IMR-90 (cell line): ENCODE data around the gene DPH7. TPM values are rescaled to one million over a fixed set of nuclear protein-coding genes. Genes with fewer than 3 reads are reported as not detected.

ENCODE experiments used
- ATAC-seq: fragments of 200-7000 bp; cut with Tn5 transposase; 2 replicates; pipeline ENCODE4 v1.9.1; 2020; ENCODE audit warnings: low read depth, mild to moderate bottlenecking, moderate library complexity
- BruUV-seq: library from RNA; stranded (reverse); fragments of 400-500 nt; replicated peaks from 2 replicates; lab custom pipeline; 2021; lab: Mats Ljungman, UMichigan
- CTCF ChIA-PET: fragments of 300-600 bp; formaldehyde crosslinking; extraction: SDS; loops from one replicate; lab custom pipeline; 2021; ENCODE audit warnings: antibody characterized with exemption; lab: Yijun Ruan, JAX
- POLR2A ChIA-PET: fragments of 300-600 bp; sonication (Branson Sonifier 250); formaldehyde crosslinking; loops from one replicate; lab custom pipeline; 2022; ENCODE audit warnings: antibody characterized with exemption; ENCODE audit not compliant: unreplicated experiment; lab: Charles Lee
- DNase-seq: peaks from one replicate; pipeline ENCODE4 v3.0.0; 2013
- H2AFZ ChIP-seq: replicated peaks from 2 replicates; pipeline ENCODE3; 2013; ENCODE audit warnings: low read length, mild to moderate bottlenecking; ENCODE audit not compliant: poor library complexity
- H2AK5ac ChIP-seq: 2 replicates; pipeline ENCODE4 v1.6.1; 2013; ENCODE audit warnings: low read depth, low read length, inconsistent platforms
- H2AK9ac ChIP-seq: replicated peaks from 2 replicates; pipeline ENCODE3; 2013; ENCODE audit warnings: mild to moderate bottlenecking, low read depth, low read length, moderate library complexity; ENCODE audit not compliant: poor library complexity
- H2BK120ac ChIP-seq: 2 replicates; pipeline ENCODE4 v1.6.1; 2013; ENCODE audit warnings: low read depth, low read length, inconsistent platforms
- H2BK15ac ChIP-seq: 3 replicates; pipeline ENCODE4 v1.6.1; 2013; ENCODE audit warnings: low read depth, low read length, inconsistent platforms
- H2BK20ac ChIP-seq: 2 replicates; pipeline ENCODE4 v1.6.1; 2013; ENCODE audit warnings: low read depth, mild to moderate bottlenecking, inconsistent platforms, low read length, moderate library complexity
- H2BK5ac ChIP-seq: 2 replicates; pipeline ENCODE4 v1.6.1; 2013; ENCODE audit warnings: mild to moderate bottlenecking, low read depth, low read length, inconsistent platforms; ENCODE audit not compliant: poor library complexity, severe bottlenecking
- H3K14ac ChIP-seq: replicated peaks from 2 replicates; pipeline ENCODE4 v1.6.1; 2013; ENCODE audit warnings: low read depth, low read length, inconsistent platforms
- H3K18ac ChIP-seq: 2 replicates; pipeline ENCODE4 v1.6.1; 2013; ENCODE audit warnings: low read depth, low read length, control low read depth
- H3K23ac ChIP-seq: 2 replicates; pipeline ENCODE4 v1.6.1; 2013; ENCODE audit warnings: low read depth, low read length, inconsistent platforms
- H3K27ac ChIP-seq: 2 replicates; pipeline ENCODE4 v1.5.1; 2013; ENCODE audit warnings: mild to moderate bottlenecking, control low read depth, low read length; ENCODE audit not compliant: insufficient read depth
- H3K27me3 ChIP-seq: 2 replicates; pipeline ENCODE4 v1.6.1; 2013; ENCODE audit warnings: low read length; ENCODE audit not compliant: control insufficient read depth, insufficient read depth
- H3K36me3 ChIP-seq: 2 replicates; pipeline ENCODE4 v1.6.1; 2013; ENCODE audit warnings: low read length, mixed read lengths; ENCODE audit not compliant: control insufficient read depth, insufficient read depth
- H3K4ac ChIP-seq: 2 replicates; pipeline ENCODE4 v1.6.1; 2013; ENCODE audit warnings: low read depth, low read length, inconsistent platforms
- H3K4me1 ChIP-seq: 2 replicates; pipeline ENCODE4 v1.6.1; 2013; ENCODE audit warnings: low read length, mixed read lengths; ENCODE audit not compliant: control insufficient read depth, insufficient read depth
- H3K4me2 ChIP-seq: 2 replicates; pipeline ENCODE4 v1.6.1; 2013; ENCODE audit warnings: low read depth, mild to moderate bottlenecking, control low read depth, low read length, moderate library complexity
- H3K4me3 ChIP-seq: 2 replicates; pipeline ENCODE4 v1.5.1; 2013; ENCODE audit warnings: low read depth, mild to moderate bottlenecking, control low read depth, low read length, moderate library complexity; ENCODE audit not compliant: insufficient read depth
- H3K56ac ChIP-seq: 2 replicates; pipeline ENCODE4 v1.6.1; 2013; ENCODE audit warnings: low read length, inconsistent platforms; ENCODE audit not compliant: insufficient read depth; ENCODE audit errors: extremely low read depth
- H3K79me1 ChIP-seq, 2 experiments: 2 replicates each; pipeline ENCODE4 v1.6.1; 2013; ENCODE audit warnings: low read length in 2 of 2, inconsistent platforms in 1 of 2, low read depth in 1 of 2
- H3K9ac ChIP-seq: 2 replicates; pipeline ENCODE4 v1.6.1; 2013; ENCODE audit warnings: low read depth, low read length, control low read depth
- H3K9me1 ChIP-seq: 2 replicates; pipeline ENCODE4 v1.6.1; 2013; ENCODE audit warnings: low read length, inconsistent platforms; ENCODE audit not compliant: insufficient read depth
- H3K9me3 ChIP-seq: 2 replicates; pipeline ENCODE4 v1.6.1; 2013; ENCODE audit warnings: low read length; ENCODE audit not compliant: control insufficient read depth, insufficient read depth
- H4K20me1 ChIP-seq: 2 replicates; pipeline ENCODE4 v1.6.1; 2013; ENCODE audit warnings: low read length, inconsistent platforms; ENCODE audit not compliant: insufficient read depth
- H4K5ac ChIP-seq: 2 replicates; pipeline ENCODE4 v1.6.1; 2013; ENCODE audit warnings: mild to moderate bottlenecking, low read depth, low read length, control low read depth
- H4K8ac ChIP-seq, 2 experiments: 2 replicates each; pipeline ENCODE4 v1.6.1; 2013; ENCODE audit warnings: low read depth in 2 of 2, low read length in 2 of 2, control low read depth in 1 of 2, inconsistent platforms in 1 of 2
- H4K91ac ChIP-seq: 2 replicates; pipeline ENCODE4 v1.6.1; 2013; ENCODE audit warnings: low read depth, low read length, inconsistent platforms; ENCODE audit not compliant: insufficient read depth
- BHLHE40 ChIP-seq: fragments of 150-350 bp; IDR thresholded peaks from 2 replicates; pipeline ENCODE4 v1.6.1; 2016; ENCODE audit warnings: mild to moderate bottlenecking, low read depth, low read length
- MAFK ChIP-seq: IDR thresholded peaks from 2 replicates; pipeline ENCODE4 v1.6.1; 2012; ENCODE audit warnings: low read depth, low read length, improper control_type of control experiment
- WGBS, 2 experiments: methylation state at CpG; one replicate each; pipeline versions ENCODE4 v1.1.5 to v1.1.7; 2013; ENCODE audit warnings: missing lambda C conversion rate in 2 of 2; ENCODE audit not compliant: insufficient read length in 1 of 2; ENCODE audit errors: extremely low coverage in 2 of 2; 5-methylcytosine and 5-hydroxymethylcytosine counted together
- dilution Hi-C: fragments of 300-500 bp; cut with HindIII; formaldehyde crosslinking; loops from one replicate; pipeline ENCODE4 v1.14.3; 2018; ENCODE audit warnings: low sequenced_read_pairs; ENCODE audit not compliant: unreplicated experiment
- in situ Hi-C: fragments of 300-500 bp; cut with MboI; formaldehyde crosslinking; loops from 3 replicates; pipeline ENCODE4 v1.14.3; 2019; ENCODE audit warnings: low sequenced_read_pairs, inconsistent platforms, mixed read lengths
- intact Hi-C: fragments of 100-400 bp; cut with micrococcal nuclease; formaldehyde crosslinking; loops from 2 replicates; pipeline ENCODE4 v1.10.0; 2022
- polyA plus RNA-seq, 3 experiments: library from polyadenylated mRNA; depleted of rRNA; stranded (reverse); fragments of >200 nt; gene quantifications; 2 replicates each; pipeline ENCODE4 v1.2.3, GENCODE V29; 2012; ENCODE audit warnings: low replicate concordance in 1 of 3
- total RNA-seq: library from RNA; depleted of rRNA; stranded (reverse); fragments of >200 nt; gene quantifications from 2 replicates; pipeline ENCODE4 v1.2.3, GENCODE V29; 2012

Gene DPH7
- total and polyA plus RNA-seq, 2 of the 4 experiments (the other 2 are of a cell fraction): 12.5 to 33.7 TPM

DNA sequence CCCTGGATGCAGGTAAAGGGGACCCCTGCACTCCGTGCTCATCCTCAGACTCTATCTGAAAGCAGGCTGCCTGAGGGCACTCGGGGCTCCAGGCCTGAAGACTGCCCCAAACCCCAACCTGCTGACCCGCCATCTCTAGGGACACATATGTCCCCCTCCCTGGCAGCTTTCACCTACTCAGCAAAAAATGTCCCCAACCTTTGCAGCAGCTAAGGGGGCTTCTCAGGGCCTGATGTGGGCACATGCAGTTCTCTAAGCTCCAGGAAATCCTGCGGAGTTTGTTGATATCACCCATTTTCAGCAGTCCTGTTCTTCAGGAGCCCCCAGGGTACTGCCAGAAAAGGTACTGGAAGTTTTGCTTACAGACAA is 2.2 kb upstream of the DPH7 start:
- Histone ChIP-seq H4K5ac (no peak overlapping the region), H3K4me2 (no peak overlapping the region), H3K4me1 (peaks cover 6% of the 10 kb centered on the region)

More for the DNA sequence above, 2.2 kb upstream of the DPH7 start:
- no peak overlapping the region for H3K56ac ChIP-seq
- no peak overlapping the region for H2BK20ac ChIP-seq
- no peak overlapping the region for H3K27ac ChIP-seq
- peaks cover 16% of the 10 kb centered on the region for H4K20me1 ChIP-seq
- DNase-seq (no peak), ATAC-seq (no peak)
- H3K9me1 ChIP-seq: peaks cover 14% of the 10 kb centered on the region; the same call in 1 of the 2 replicates
- intact Hi-C loops: no loop called here
- CTCF ChIA-PET: no interaction called here
- peaks cover 16 to 44% of the 10 kb centered on the region in 2 experiments for H3K79me1 ChIP-seq
- 100% methylated on average over 3 of the region's 4 CpGs; no CpG with 5 or more reads in 1 of the 2 experiments for WGBS, 2 experiments
- H3K9me3 ChIP-seq: no peaks in the 10 kb centered on the region
- peaks cover 29% of the 10 kb centered on the region for H3K36me3 ChIP-seq
- TF ChIP-seq BHLHE40: no peak
- peak; percentile 64 for TF ChIP-seq MAFK
- peak overlapping the region; percentile 63 for H2AK9ac ChIP-seq
- no peak overlapping the region for H2AK5ac ChIP-seq
- H3K23ac ChIP-seq: no peak overlapping the region
- no peak overlapping the region for H2AFZ ChIP-seq
- no peak overlapping the region for H2BK120ac ChIP-seq
- no peak overlapping the region for H3K14ac ChIP-seq
- no peak overlapping the region for H3K18ac ChIP-seq
- BruUV-seq: no TSS peak
- no peak overlapping the region for H3K4ac ChIP-seq
- POLR2A ChIA-PET: no interaction called here
- H3K4me3 ChIP-seq: no peak overlapping the region
- in situ Hi-C loops: no loop called here
- H4K91ac ChIP-seq: no peak overlapping the region
- no peak overlapping the region for H3K9ac ChIP-seq
- H3K27me3 ChIP-seq: no peaks in the 10 kb centered on the region
- dilution Hi-C loops: no loop called here
- H2BK15ac ChIP-seq: no peak overlapping the region
- H2BK5ac ChIP-seq: no peak overlapping the region
- no peak overlapping the region for H4K8ac ChIP-seq
